NCI-H1048 (cell line): ENCODE data around the gene ADGRL1.
"Not testable (repeated sequence)": the region's sequence is repeated elsewhere in the genome, so short reads cannot be mapped to it uniquely, and the experiment has no call there.

Experiments used
- DNase-seq: peaks from one replicate; lab custom pipeline; 2025; lab: John Stamatoyannopoulos, UW

The ADGRL1 gene

GRCh38 chr19:14189415-14189814, 16.6 kb downstream of the ADGRL1 start:
- DNase-seq, result no peak

GRCh38 chr19:14188086-14188485, 17.9 kb downstream of the ADGRL1 start:
- not testable (repeated sequence) for DNase-seq

- no peak for DNase-seq
These were observed 18.4 kb downstream of the ADGRL1 start for GRCh38 chr19:14187561-14187960.

GRCh38 chr19:14186684-14187083, 19.3 kb downstream of the ADGRL1 start:
- not testable (repeated sequence) for DNase-seq

GRCh38 chr19:14185691-14186090, 20.3 kb downstream of the ADGRL1 start:
- not testable (repeated sequence) for DNase-seq

- DNase-seq, result no peak
These were observed 20.8 kb downstream of the ADGRL1 start for GRCh38 chr19:14185158-14185557.

GRCh38 chr19:14183741-14184350, 22.1 kb downstream of the ADGRL1 start:
- DNase-seq, result no peak

GRCh38 chr19:14182476-14182875, 23.5 kb downstream of the ADGRL1 start:
- DNase-seq, result no peak

- no peak for DNase-seq
These were observed 24.1 kb downstream of the ADGRL1 start for GRCh38 chr19:14181906-14182305.

- DNase-seq, result not testable (repeated sequence)
These were observed 24.8 kb downstream of the ADGRL1 start for GRCh38 chr19:14181199-14181598.

GRCh38 chr19:14177496-14178074, 28.4 kb downstream of the ADGRL1 start:
- DNase-seq, result no peak

GRCh38 chr19:14175351-14175792, 30.6 kb downstream of the ADGRL1 start:
- DNase-seq, result no peak

GRCh38 chr19:14174883-14175282, 31.1 kb downstream of the ADGRL1 start:
- DNase-seq, result no peak

- DNase-seq, result no peak
These were observed 37.0 kb downstream of the ADGRL1 start for GRCh38 chr19:14168993-14169392.

GRCh38 chr19:14168259-14168972, 37.6 kb downstream of the ADGRL1 start:
- no peak for DNase-seq

- DNase-seq, result no peak
These were observed 38.3 kb downstream of the ADGRL1 start for GRCh38 chr19:14167576-14168138.

GRCh38 chr19:14166999-14167575, 38.9 kb downstream of the ADGRL1 start:
- DNase-seq, result no peak

- DNase-seq, result no peak
These were observed 39.8 kb downstream of the ADGRL1 start for GRCh38 chr19:14165990-14166830.

- DNase-seq, result no peak
These were observed 41.1 kb downstream of the ADGRL1 start for GRCh38 chr19:14164724-14165493.

GRCh38 chr19:14164082-14164481, 41.9 kb downstream of the ADGRL1 start:
- no peak for DNase-seq

- DNase-seq, result no peak
These were observed 43.1 kb downstream of the ADGRL1 start for GRCh38 chr19:14162871-14163297.
